Mesenchymal stem cell (in vitro differentiated cells and primary cell): ENCODE data around the gene KCNK13. TPM values are rescaled to one million over a fixed set of nuclear protein-coding genes. Genes with fewer than 3 reads are reported as not detected.

ENCODE experiments used
- small RNA-seq: library from polyadenylated mRNA; stranded (forward); fragments of <200 nt; extraction: miRNeasy Mini kit (QIAGEN cat#:217004); gene quantifications from one replicate; pipeline ENCODE3, GENCODE V24; 2013; ENCODE audit warnings: low read depth

KCNK13 gene

Small RNA genes within 50 kb of the gene (small RNA-seq; reads per million reads assigned to genes)
- gene RF00019, result not detected
